IPS-18c (cell line): ENCODE results near the gene KRT15.

Source experiments
- H3K4me3 ChIP-seq: 2 replicates; pipeline ENCODE4 v1.7.0; 2013; ENCODE audit warnings: low read depth, mild to moderate bottlenecking, low read length, moderate library complexity; ENCODE audit not compliant: insufficient read depth
- H3K9me3 ChIP-seq: one replicate; pipeline ENCODE4 v1.6.1; 2013; ENCODE audit warnings: mild to moderate bottlenecking, low read length, moderate library complexity; ENCODE audit not compliant: control insufficient read depth, insufficient read depth

The KRT15 gene

GRCh38 chr17:41478237-41478636 lies 40.5 kb downstream of the KRT15 start:
- H3K4me3 ChIP-seq: no peak overlapping the region

GRCh38 chr17:41476866-41477815 lies 41.5 kb downstream of the KRT15 start:
- H3K4me3 ChIP-seq: no peak overlapping the region
- no peaks in the 10 kb centered on the region for H3K9me3 ChIP-seq

More at GRCh38 chr17:41478237-41478636, 40.5 kb downstream of the KRT15 start:
- H3K9me3 ChIP-seq: no peaks in the 10 kb centered on the region

GRCh38 chr17:41475421-41475820 lies 43.3 kb downstream of the KRT15 start:
- no peaks in the 10 kb centered on the region for H3K9me3 ChIP-seq
- H3K4me3 ChIP-seq: no peak overlapping the region

- Histone ChIP-seq H3K4me3 (no peak overlapping the region), H3K9me3 (no peaks in the 10 kb centered on the region)
These were observed 43.8 kb downstream of the KRT15 start for GRCh38 chr17:41474863-41475262.

GRCh38 chr17:41468346-41468745 lies 50.3 kb downstream of the KRT15 start:
- Histone ChIP-seq H3K9me3 (peaks cover 2% of the 10 kb centered on the region), H3K4me3 (no peak overlapping the region)

GRCh38 chr17:41467561-41467960 lies 51.1 kb downstream of the KRT15 start:
- Histone ChIP-seq H3K9me3 (peaks cover 2% of the 10 kb centered on the region), H3K4me3 (no peak overlapping the region)

- Histone ChIP-seq H3K9me3 (peaks cover 2% of the 10 kb centered on the region), H3K4me3 (no peak within 1 kb of the TSS)
These were observed 51.7 kb downstream of the KRT15 start, which contains the start of gene KRT32 for GRCh38 chr17:41466988-41467387. TSS of gene KRT32 (minus strand) at chr17:41467386. CDS start at chr17:41467325, 61 bp downstream.

- peaks cover 2% of the 10 kb centered on the region for H3K9me3 ChIP-seq
These were observed 54.0 kb downstream of the KRT15 start for GRCh38 chr17:41464682-41465081.

GRCh38 chr17:41464173-41464572 lies 54.5 kb downstream of the KRT15 start:
- peaks cover 2% of the 10 kb centered on the region for H3K9me3 ChIP-seq

More at GRCh38 chr17:41464682-41465081, 54.0 kb downstream of the KRT15 start:
- no peak overlapping the region for H3K4me3 ChIP-seq

GRCh38 chr17:41463746-41464145 lies 54.9 kb downstream of the KRT15 start:
- H3K9me3 ChIP-seq: peaks cover 2% of the 10 kb centered on the region
- no peak overlapping the region for H3K4me3 ChIP-seq

More at GRCh38 chr17:41464173-41464572, 54.5 kb downstream of the KRT15 start:
- no peak overlapping the region for H3K4me3 ChIP-seq
